Measurements from ENCODE around the gene CROCC. TPM values are rescaled to one million over a fixed set of nuclear protein-coding genes. Genes with fewer than 3 reads are reported as not detected.

CROCC gene
- total RNA-seq, 1 donor from 2014 or later, result 38.5 TPM

GRCh38 chr1:16986560-16986959, 64.8 kb downstream of the CROCC start:
- DNase-seq (ENCODE audit: low spot score), result no peak

DNA sequence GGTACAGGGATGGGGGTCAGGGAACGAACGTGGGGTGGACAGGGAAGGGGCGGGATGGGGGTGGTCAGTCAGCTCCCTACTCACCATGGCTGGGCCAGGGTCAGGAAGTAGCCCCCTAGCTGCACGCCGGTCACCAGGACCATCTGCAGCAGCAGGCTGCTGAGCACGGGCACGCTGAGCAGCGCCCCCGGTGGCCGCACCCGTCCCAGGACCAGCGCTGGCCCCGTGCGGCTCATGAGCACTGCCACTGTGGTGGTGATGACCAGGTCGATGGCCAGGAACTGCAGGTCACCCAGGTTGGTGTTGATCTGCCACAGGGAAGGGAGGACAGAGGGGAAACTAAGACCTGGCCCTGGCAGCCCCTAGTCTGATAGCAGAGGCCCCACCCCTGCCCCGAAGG, 65.2 kb downstream of the CROCC start:
- DNase-seq (ENCODE audit: low spot score), result no peak

- no peak for DNase-seq (ENCODE audit: low spot score)
These were observed 66.5 kb downstream of the CROCC start for GRCh38 chr1:16988210-16988609.

- DNase-seq (ENCODE audit: low spot score), result no peak
These were observed 68.1 kb downstream of the CROCC start for GRCh38 chr1:16989676-16990391.

GRCh38 chr1:16991571-16991970, 69.8 kb downstream of the CROCC start:
- DNase-seq (ENCODE audit: low spot score), result no peak

DNA sequence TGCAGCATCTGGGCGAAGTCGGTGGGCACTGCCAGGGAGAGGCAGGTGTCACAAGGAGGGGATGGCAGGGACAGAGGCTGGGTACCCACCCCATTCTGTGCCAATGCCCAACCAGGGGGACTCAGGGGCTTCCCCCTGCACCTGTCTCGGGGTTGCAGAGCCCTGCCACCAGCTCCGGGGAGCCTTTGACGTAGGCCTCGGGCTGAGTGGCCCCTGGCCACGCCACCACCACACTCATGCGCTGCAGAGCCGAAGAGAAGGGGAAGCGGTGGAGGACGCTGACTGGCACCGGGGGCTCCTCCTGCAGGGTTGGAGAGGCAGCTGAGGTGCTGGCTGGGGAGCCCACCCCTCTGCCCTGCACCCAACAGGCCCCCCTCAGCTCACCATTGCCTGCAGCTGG, 70.4 kb downstream of the CROCC start:
- DNase-seq (ENCODE audit: low spot score), result no peak

- DNase-seq (ENCODE audit: low spot score), result no peak
These were observed 70.9 kb downstream of the CROCC start for GRCh38 chr1:16992675-16993074.

DNA sequence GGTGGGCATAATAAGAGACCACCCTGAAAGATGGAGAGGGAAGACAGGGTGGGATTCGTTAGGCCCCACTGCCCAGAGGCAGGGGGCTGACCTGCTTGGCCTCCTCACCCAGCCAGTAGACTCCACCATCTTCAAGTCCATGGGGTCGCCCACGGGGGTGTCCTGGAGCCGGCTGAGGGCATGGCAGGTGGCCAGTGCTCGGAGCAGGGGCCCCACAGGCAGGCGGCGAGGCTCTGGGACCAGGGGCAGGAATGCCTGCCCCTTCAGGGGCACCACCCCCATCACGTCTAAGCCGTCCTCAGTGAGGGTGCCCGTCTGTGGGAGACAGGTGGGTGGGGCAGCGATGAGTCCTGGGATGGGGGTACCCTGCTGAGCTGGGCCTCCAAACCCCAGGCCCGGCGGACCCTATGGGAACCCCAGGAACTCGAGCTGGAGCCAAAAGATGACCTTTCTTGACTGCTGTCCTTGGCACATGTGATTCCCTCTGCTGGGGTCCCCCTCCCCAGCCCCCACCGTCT, 71.8 kb downstream of the CROCC start:
- DNase-seq (ENCODE audit: low spot score), result no peak

GRCh38 chr1:16996845-16997244, 75.1 kb downstream of the CROCC start:
- DNase-seq (ENCODE audit: low spot score), result no peak

DNA sequence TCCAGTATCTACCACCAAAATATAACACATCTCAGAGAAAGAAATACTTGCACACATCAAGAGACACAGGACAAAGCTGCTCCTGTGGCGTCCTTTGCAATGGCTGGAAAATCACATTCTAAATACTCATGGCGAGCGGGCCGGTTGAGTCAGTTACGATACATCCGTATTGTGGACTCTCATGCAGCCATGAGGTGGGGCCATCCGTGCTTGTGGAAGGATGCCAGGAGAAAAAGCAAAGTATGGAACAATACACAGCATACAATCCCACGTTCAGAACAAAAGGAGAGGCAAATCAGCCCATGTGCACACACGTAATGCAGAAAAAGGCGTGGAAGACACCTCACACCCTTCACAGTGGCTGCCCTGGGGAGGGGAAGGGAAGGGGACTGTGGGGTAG, 76.9 kb downstream of the CROCC start:
- no peak for DNase-seq (ENCODE audit: low spot score)

DNA sequence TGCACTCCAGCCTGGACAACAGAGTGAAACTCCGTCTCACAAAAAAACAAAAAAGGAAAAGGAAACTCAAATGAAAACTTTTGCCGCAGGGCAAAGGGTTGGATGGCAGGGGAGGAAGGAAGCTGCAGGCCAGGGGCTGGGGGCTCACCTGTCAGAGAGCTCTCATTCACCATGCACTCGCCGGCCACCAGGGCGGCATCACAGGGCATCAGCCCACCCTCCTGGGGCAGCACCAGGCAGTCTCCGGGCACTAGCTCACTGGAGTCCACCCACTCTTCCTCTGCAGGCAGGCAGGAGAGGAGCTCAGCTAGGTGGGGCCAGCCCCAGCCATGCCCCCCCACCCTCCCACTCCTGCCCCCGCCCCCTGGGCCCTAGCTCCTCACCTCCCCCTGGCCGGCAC, 78.1 kb downstream of the CROCC start:
- no peak for DNase-seq (ENCODE audit: low spot score)

- no peak for DNase-seq (ENCODE audit: low spot score)
These were observed 80.2 kb downstream of the CROCC start for GRCh38 chr1:17001760-17002523.

DNA sequence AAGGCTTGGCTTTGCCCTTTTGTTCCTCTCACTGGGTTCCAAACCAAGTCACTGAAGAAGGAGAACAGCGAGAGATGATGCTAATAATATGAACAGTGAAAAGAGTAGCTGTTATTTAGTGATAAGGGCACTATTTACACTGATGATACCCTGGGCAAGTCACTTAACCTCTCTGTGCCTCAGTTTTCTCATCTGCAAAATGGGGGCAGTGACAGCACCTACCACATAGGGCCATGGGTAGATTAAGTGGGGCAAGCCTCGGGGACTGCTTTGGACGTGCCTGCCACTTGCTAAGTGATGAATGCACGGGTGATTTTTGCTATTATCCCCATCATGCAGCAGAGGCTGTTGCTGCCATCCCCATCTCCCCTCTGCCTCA, 80.8 kb downstream of the CROCC start:
- no peak for DNase-seq (ENCODE audit: low spot score)

DNA sequence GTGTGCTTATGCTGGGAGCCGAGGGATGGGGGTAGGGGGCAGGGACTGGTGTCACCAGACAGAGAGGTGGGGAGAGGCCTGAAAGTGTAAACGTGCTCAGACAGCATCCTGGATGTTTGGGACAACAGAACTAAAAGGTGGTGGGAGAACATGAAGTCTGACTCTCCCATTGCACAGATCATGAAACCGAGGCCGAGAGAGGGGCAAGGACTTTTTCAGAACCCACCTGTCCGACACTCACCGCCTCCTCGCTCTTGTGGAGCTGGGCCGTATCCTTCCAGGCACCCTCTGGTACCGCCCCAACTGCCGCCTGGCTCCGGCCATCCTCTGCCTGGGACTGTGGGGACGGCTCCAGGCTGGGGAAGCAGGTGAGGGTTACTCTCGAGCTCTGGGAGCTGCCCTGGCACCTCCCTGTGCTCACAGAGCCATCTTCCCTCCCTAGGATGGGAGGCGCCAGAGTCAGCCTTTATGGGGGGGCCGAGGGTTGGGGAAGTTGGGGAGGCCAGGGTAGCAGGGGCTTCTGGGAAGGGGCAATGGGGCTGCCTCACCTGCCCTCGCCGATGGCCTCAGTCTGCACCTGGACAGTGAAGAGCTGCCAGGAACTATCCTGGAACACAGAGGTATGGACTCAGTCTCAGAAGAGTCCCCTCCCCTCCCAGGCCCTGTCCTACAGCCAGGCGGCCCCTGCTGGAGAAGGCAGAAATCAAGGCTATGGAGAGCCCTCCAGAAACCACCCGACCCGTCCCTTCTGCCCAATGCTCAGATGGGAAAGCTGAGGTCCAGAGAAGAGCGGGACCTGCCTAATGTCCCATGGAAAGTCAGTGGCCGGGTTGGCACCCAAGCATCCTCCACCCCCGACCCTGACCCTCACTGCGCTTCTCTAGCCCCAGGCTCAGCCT, 83.0 kb downstream of the CROCC start:
- no peak for DNase-seq (ENCODE audit: low spot score)

- no peak for DNase-seq (ENCODE audit: low spot score)
These were observed 83.6 kb downstream of the CROCC start for GRCh38 chr1:17005365-17005740.

- no peak for DNase-seq (ENCODE audit: low spot score)
These were observed 85.4 kb downstream of the CROCC start for GRCh38 chr1:17007121-17007520.

GRCh38 chr1:17008208-17008855, 86.6 kb downstream of the CROCC start:
- no peak for DNase-seq (ENCODE audit: low spot score)

GRCh38 chr1:17009706-17010105, 88.0 kb downstream of the CROCC start:
- no peak for DNase-seq (ENCODE audit: low spot score)

- DNase-seq (ENCODE audit: low spot score), result no peak
These were observed 89.3 kb downstream of the CROCC start for GRCh38 chr1:17011092-17011438.

DNA sequence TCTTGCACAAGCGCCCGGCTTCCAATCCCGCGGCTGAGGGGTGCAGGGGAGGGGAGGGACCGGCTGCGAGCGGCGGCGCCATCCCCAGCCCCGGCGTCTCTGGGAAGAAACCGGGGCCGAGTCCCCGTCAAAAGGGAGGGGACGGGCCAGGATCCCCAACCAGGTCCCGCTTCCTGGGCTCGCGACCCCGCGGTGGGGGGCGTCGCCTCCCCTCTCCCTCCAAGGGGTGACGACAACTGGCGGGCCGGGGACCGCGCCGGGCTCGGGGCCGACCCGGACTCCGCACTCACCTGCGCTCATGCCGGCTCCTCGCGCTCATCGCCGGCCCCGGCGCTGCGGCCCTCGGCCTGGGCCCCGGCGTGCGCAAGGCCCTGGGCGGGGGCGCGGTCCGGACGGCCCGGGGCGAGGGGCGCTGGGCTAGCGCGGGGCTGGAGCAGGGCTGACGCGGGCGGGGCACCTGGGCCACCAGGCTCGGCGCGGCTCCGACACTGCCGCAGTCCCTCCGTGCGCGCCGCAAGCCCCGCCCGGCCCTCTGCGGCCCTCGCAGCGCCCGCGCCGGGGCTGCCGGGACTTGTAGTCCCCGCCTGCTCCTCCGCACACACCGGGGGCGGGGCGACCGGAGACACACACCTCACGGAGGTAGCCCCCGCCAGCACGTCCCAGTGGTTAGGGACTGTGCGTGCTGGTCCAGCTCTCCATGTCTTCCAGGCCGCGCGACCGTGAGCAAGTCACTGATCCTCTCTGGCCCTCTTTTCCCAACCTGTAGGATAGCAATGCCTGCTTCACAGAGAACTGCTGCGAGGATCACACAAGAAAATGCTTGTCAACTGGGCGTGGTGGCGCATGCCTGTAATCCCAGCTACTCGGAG, 89.9 kb downstream of the CROCC start, which contains the start of gene ATP13A2:
Gene ATP13A2 (minus strand): TSS at position 490 of the 869 bp plus-strand sequence. CDS start 190 bp downstream, at position 300.
- no peak for DNase-seq (ENCODE audit: low spot score)
